OCI-LY7 (cell line): ENCODE data around the gene SMYD4. TPM values are rescaled to one million over a fixed set of nuclear protein-coding genes. Genes with fewer than 3 reads are reported as not detected.

ENCODE experiments used
- Bru-seq: library from RNA; stranded (reverse); fragments of 400-500 nt; gene quantifications from one replicate; lab custom pipeline; 2021; lab: Mats Ljungman, UMichigan
- BruChase-seq, 2 experiments: library from RNA; stranded (reverse); fragments of 400-500 nt; gene quantifications; one replicate each; lab custom pipeline; 2021; lab: Mats Ljungman, UMichigan
- BruUV-seq: library from RNA; stranded (reverse); fragments of 400-500 nt; replicated peaks from 2 replicates; lab custom pipeline; 2021; lab: Mats Ljungman, UMichigan
- CTCF ChIA-PET: fragments of 300-600 bp; sonication (Branson Sonifier 250); formaldehyde crosslinking; loops from one replicate; lab custom pipeline; 2022; ENCODE audit warnings: antibody characterized with exemption; ENCODE audit not compliant: unreplicated experiment; lab: Charles Lee
- POLR2A ChIA-PET: fragments of 300-600 bp; sonication (Branson Sonifier 250); formaldehyde crosslinking; loops from one replicate; lab custom pipeline; 2022; ENCODE audit warnings: antibody characterized with exemption; lab: Charles Lee
- DNase-seq: peaks from one replicate; pipeline ENCODE4 v3.0.0-alpha.2; 2015; ENCODE audit warnings: low spot score
- H2AFZ ChIP-seq: fragments of 200-600 bp; sonication (generic), shearing (Covaris generic); 2 replicates; pipeline ENCODE4 v1.6.1; 2014; ENCODE audit warnings: mild to moderate bottlenecking, antibody characterized with exemption, low read length, moderate library complexity
- H3K27ac ChIP-seq: fragments of 200-600 bp; sonication (generic); 2 replicates; pipeline ENCODE4 v1.5.1; 2014; ENCODE audit warnings: mixed run types, low read depth, mild to moderate bottlenecking, moderate library complexity, low read length, inconsistent platforms; ENCODE audit not compliant: poor library complexity, severe bottlenecking
- H3K36me3 ChIP-seq: fragments of 200-600 bp; sonication (generic); 2 replicates; pipeline ENCODE4 v1.6.1; 2014; ENCODE audit warnings: mild to moderate bottlenecking, antibody characterized with exemption, low read length, moderate library complexity, mixed read lengths; ENCODE audit not compliant: insufficient read depth
- H3K4me1 ChIP-seq: fragments of 200-600 bp; sonication (generic); 2 replicates; pipeline ENCODE4 v1.5.1; 2014; ENCODE audit warnings: mild to moderate bottlenecking, low read length; ENCODE audit not compliant: insufficient read depth, poor library complexity, severe bottlenecking
- H3K4me2 ChIP-seq: fragments of 200-600 bp; sonication (generic); 2 replicates; pipeline ENCODE4 v1.6.1; 2014; ENCODE audit warnings: mild to moderate bottlenecking, low read length
- H3K4me3 ChIP-seq: fragments of 200-600 bp; sonication (generic); 2 replicates; pipeline ENCODE4 v1.5.1; 2014; ENCODE audit warnings: mild to moderate bottlenecking, low read depth, low read length; ENCODE audit not compliant: poor library complexity, severe bottlenecking
- H3K79me2 ChIP-seq: fragments of 200-600 bp; sonication (generic); 2 replicates; pipeline ENCODE4 v1.6.1; 2016; ENCODE audit warnings: low read depth, mild to moderate bottlenecking, low read length, moderate library complexity, mixed read lengths; ENCODE audit not compliant: insufficient read depth
- H3K9me2 ChIP-seq: fragments of 200-600 bp; sonication (generic); 2 replicates; pipeline ENCODE4 v1.6.1; 2016; ENCODE audit warnings: mild to moderate bottlenecking, low read length, mixed read lengths; ENCODE audit not compliant: insufficient read depth
- H3K9me3 ChIP-seq: fragments of 200-600 bp; sonication (generic); 2 replicates; pipeline ENCODE4 v1.6.1; 2014; ENCODE audit warnings: mild to moderate bottlenecking, mixed run types, low read length, mixed read lengths
- H4K20me1 ChIP-seq: fragments of 200-600 bp; sonication (generic); 2 replicates; pipeline ENCODE4 v1.6.1; 2014; ENCODE audit warnings: mild to moderate bottlenecking, antibody characterized with exemption, low read length, moderate library complexity, mixed read lengths; ENCODE audit not compliant: insufficient read depth
- CTCF ChIP-seq: fragments of 200-600 bp; sonication (generic); conservative IDR thresholded peaks from 2 replicates; pipeline ENCODE4 v1.5.1; 2014; ENCODE audit warnings: mild to moderate bottlenecking, antibody characterized with exemption, low read length, moderate library complexity, mixed read lengths
- EZH2phosphoT487 ChIP-seq: fragments of 200-600 bp; sonication (generic); IDR thresholded peaks from 2 replicates; pipeline ENCODE4 v1.6.1; 2018; ENCODE audit warnings: low read depth, borderline replicate concordance, mild to moderate bottlenecking, mixed run types, antibody characterized with exemption, low read length, moderate library complexity, mixed read lengths
- intact Hi-C: fragments of 100-400 bp; cut with micrococcal nuclease; formaldehyde crosslinking; loops from one replicate; pipeline ENCODE4 v1.10.0; 2022; ENCODE audit not compliant: unreplicated experiment
- long read RNA-seq: library from polyadenylated mRNA; stranded (forward); transcript quantifications from one replicate; pipeline ENCODE4 v2.0.0, GENCODE V29; 2022
- total RNA-seq, 2 experiments: library from RNA; depleted of rRNA in 1 of 2; stranded (reverse); fragments of >200 nt in 1 of 2; shearing (Covaris generic) in 1 of 2; gene quantifications; 2 replicates each; pipeline ENCODE4 v1.2.3, GENCODE V29; 2014 to 2022

SMYD4 gene
- 21.3 and 27.5 TPM in 2 replicates for total RNA-seq (2014; rRNA removed; shearing (Covaris generic))
- total RNA-seq (2022): 33.5 and 36.4 TPM in 2 replicates
- percentile 63 among the genes with signal in this experiment for Bru-seq, nascent RNA
- percentile 62 among the genes with signal in this experiment for BruChase-seq, experiment 1, labeled RNA remaining after a 6-hour chase
- BruChase-seq, experiment 2, labeled RNA remaining after a 2-hour chase: percentile 63 among the genes with signal in this experiment
- long read RNA-seq, full-length matches to known transcripts: 20 of 32 reads
- long read RNA-seq, partial matches to known transcripts: 6 of 32 reads
- long read RNA-seq, other reads (novel, unspliced or antisense): 6 of 32 reads

- BruUV-seq: no TSS peak
- CTCF ChIA-PET: interaction anchor here (0.6 kb wide), 1 partner anchor 13 kb away, joined by 3 read pairs; no protein-coding TSS in a partner anchor
- peak within 1 kb of the TSS; percentile 95 for H3K4me2 ChIP-seq
- H3K4me3 ChIP-seq: peak within 1 kb of the TSS; percentile 78
- peak within 1 kb of the TSS; percentile 57 for H2AFZ ChIP-seq
- H3K9me2 ChIP-seq: no peaks in the 10 kb centered on the region
- POLR2A ChIA-PET: interaction anchor here (0.6 to 1.4 kb wide), 5 partner anchors 23 to 627 kb away, joined by 3 to 5 read pairs (median 3); no protein-coding TSS in a partner anchor
- TF ChIP-seq CTCF (no peak), EZH2phosphoT487 (no peak)
- no peaks in the 10 kb centered on the region for H3K9me3 ChIP-seq
- intact Hi-C loops: loop anchor here (5.0 kb wide), 1 partner anchor 107 kb away; the partner anchor contains the start of gene WDR81
- H3K4me1 ChIP-seq: peaks cover 45% of the 10 kb centered on the region
- peak; percentile 92 for DNase-seq
- H4K20me1 ChIP-seq: peaks cover 10% of the 10 kb centered on the region; the same call in 1 of the 2 replicates
- H3K36me3 ChIP-seq: peaks cover 61% of the 10 kb centered on the region
- H3K27ac ChIP-seq: peak within 1 kb of the TSS; percentile 70
- H3K79me2 ChIP-seq: peaks cover 63% of the 10 kb centered on the region
These were observed at the start of gene SMYD4, which contains the start of gene RPA1 for GRCh38 chr17:1829592-1830257. Gene SMYD4 (minus strand): TSS chr17:1829902. CDS start chr17:1827994, 1,908 bp downstream. Gene RPA1 (plus strand): TSS chr17:1830005. CDS start chr17:1830094, 89 bp downstream.

GRCh38 chr17:1878419-1879121 lies 48.9 kb upstream of the SMYD4 start:
- H3K36me3 ChIP-seq: peaks cover 95% of the 10 kb centered on the region
- ChIA-PET POLR2A (no interaction called here), CTCF (interaction anchor here (0.6 kb wide), 1 partner anchor 53 kb away, joined by 3 read pairs; no protein-coding TSS in a partner anchor)
- no peak overlapping the region for H3K4me3 ChIP-seq
- TF ChIP-seq CTCF: no peak
- TF ChIP-seq EZH2phosphoT487: no peak
- H3K9me2 ChIP-seq: no peaks in the 10 kb centered on the region
- H3K9me3 ChIP-seq: no peaks in the 10 kb centered on the region
- BruUV-seq: no TSS peak
- intact Hi-C loops: no loop called here
- no peaks in the 10 kb centered on the region for H3K4me1 ChIP-seq
- H3K27ac ChIP-seq: no peak overlapping the region
- no peak overlapping the region for H3K4me2 ChIP-seq
- H3K79me2 ChIP-seq: no peaks in the 10 kb centered on the region
- DNase-seq: no peak
- no peaks in the 10 kb centered on the region for H4K20me1 ChIP-seq
- H2AFZ ChIP-seq: no peak overlapping the region
